SKM-1 (cell line): ENCODE data around the gene KCNJ3.

Experiments used
- DNase-seq: peaks from one replicate; lab custom pipeline; 2025; ENCODE audit not compliant: unreplicated experiment; lab: John Stamatoyannopoulos, UW

KCNJ3 gene

GRCh38 chr2:154706660-154707059 lies 8.2 kb downstream of the KCNJ3 start:
- DNase-seq, result no peak

- no peak for DNase-seq
Measured at GRCh38 chr2:154707994-154708575, 9.6 kb downstream of the KCNJ3 start.

- no peak for DNase-seq
Measured at GRCh38 chr2:154709215-154709614, 10.7 kb downstream of the KCNJ3 start.

- DNase-seq, result no peak
Measured at GRCh38 chr2:154710078-154710477, 11.6 kb downstream of the KCNJ3 start.

- no peak for DNase-seq
Measured at GRCh38 chr2:154710685-154711084, 12.2 kb downstream of the KCNJ3 start.

GRCh38 chr2:154713675-154714074 lies 15.2 kb downstream of the KCNJ3 start:
- DNase-seq, result no peak

- no peak for DNase-seq
Measured at GRCh38 chr2:154720651-154721050, 22.2 kb downstream of the KCNJ3 start.

GRCh38 chr2:154724194-154724797 lies 25.8 kb downstream of the KCNJ3 start:
- DNase-seq, result no peak

GRCh38 chr2:154740361-154740760 lies 41.9 kb downstream of the KCNJ3 start:
- DNase-seq, result no peak

- no peak for DNase-seq
Measured at GRCh38 chr2:154758871-154759270, 60.4 kb downstream of the KCNJ3 start.

GRCh38 chr2:154762638-154763037 lies 64.1 kb downstream of the KCNJ3 start:
- DNase-seq, result no peak

- no peak for DNase-seq
Measured at GRCh38 chr2:154771664-154772284, 73.3 kb downstream of the KCNJ3 start.

- DNase-seq, result no peak
Measured at GRCh38 chr2:154776825-154777224, 78.3 kb downstream of the KCNJ3 start.

GRCh38 chr2:154794406-154794805 lies 95.9 kb downstream of the KCNJ3 start:
- no peak for DNase-seq

- DNase-seq, result no peak
Measured at GRCh38 chr2:154795651-154796050, 97.2 kb downstream of the KCNJ3 start.

GRCh38 chr2:154804451-154804850 lies 106.0 kb downstream of the KCNJ3 start:
- no peak for DNase-seq

- no peak for DNase-seq
Measured at GRCh38 chr2:154813636-154814035, 115.1 kb downstream of the KCNJ3 start.

- DNase-seq, result no peak
Measured at GRCh38 chr2:154814856-154815255, 116.4 kb downstream of the KCNJ3 start.

GRCh38 chr2:154825358-154825757 lies 126.9 kb downstream of the KCNJ3 start:
- no peak for DNase-seq

GRCh38 chr2:154826827-154827226 lies 128.3 kb downstream of the KCNJ3 start:
- no peak for DNase-seq

GRCh38 chr2:154827286-154827685 lies 128.8 kb downstream of the KCNJ3 start:
- DNase-seq, result no peak

- DNase-seq, result no peak
Measured at GRCh38 chr2:154832711-154833110, 134.2 kb downstream of the KCNJ3 start.

- DNase-seq, result no peak
Measured at GRCh38 chr2:154836632-154837031, 138.1 kb downstream of the KCNJ3 start.
